CD4-positive, alpha-beta T cell treated with Interleukin-15 for 4 hours (primary cell): ENCODE data around the gene GPC3.

Experiments used
- DNase-seq: peaks from one replicate; pipeline ENCODE4 v3.0.0-alpha.2; 2020; ENCODE audit warnings: low spot score

Gene GPC3

DNA sequence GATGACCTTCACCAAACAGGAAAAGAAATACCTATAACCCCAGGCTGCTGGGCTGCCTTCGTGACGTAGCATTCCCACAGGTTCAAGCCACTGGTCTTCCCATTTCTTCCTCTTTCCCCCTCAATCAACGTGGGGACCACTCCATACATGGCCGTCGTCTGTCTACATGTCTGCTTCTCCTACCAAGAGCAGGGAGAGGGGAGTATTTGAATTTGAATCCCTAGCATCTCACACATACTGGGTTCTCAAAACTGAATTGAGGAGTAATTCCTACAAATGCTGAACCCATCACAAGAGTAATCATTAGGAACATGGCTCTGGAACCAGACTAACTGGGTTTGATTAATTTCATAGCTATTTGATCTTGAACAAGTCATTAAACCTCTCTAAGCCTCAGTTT, 17.3 kb downstream of the GPC3 start:
- no peak for DNase-seq

- no peak for DNase-seq
Observed at GRCh38 chrX:133966199-133966598, 19.2 kb downstream of the GPC3 start.

DNA sequence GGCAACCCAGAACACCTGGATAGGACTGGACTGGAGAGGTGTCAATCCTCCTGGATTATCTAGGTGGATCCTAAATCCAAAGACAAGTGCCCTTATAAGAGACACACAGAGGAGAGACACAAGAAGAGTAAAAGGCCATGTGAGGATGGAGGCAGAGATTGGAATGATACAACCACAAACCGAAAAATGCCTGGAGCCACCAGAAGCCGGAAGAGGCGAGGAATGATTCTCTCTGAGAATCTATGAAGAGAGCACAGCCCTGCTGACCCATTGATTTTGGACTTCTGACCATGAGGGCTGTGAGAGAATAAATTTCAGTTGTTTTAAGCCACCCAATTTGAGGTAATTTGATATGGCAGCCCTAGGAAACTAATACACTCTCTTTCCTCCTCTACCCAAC, 20.1 kb downstream of the GPC3 start:
- no peak for DNase-seq

GRCh38 chrX:133961046-133961445, 24.3 kb downstream of the GPC3 start:
- no peak for DNase-seq

GRCh38 chrX:133959972-133960371, 25.4 kb downstream of the GPC3 start:
- DNase-seq, result no peak

DNA sequence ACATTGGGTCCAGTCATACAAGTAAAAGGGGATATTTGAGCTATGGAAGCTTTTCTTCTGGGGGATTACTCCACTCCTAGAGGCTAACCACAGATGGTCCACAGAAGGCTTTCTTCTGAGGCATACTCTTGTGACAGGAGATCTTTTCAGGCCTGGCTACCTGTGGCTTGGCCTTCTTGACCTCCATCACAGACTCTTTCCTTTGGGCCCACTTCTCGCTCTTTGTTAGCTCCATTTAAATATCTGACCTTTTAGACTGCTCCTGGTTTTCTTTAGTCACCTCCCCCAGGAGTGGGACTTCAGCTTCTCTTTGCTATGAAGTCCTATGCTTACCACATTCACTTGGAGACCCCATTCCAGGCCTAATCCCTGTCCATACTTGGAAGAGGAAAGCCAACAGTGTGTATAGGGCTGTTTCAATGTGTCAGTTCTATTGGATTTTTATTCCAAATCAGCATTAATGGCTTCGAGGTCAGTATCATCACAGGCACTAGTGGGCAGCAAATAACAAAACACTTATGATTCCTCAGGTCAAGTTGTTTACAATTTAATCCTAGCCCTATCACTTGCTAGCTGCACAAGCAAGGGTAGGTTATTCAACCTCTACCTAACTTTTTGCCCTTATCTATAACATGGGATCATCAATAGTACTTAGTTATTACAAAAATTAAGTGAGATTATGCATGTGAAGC, 26.3 kb downstream of the GPC3 start:
- no peak for DNase-seq

- no peak for DNase-seq
Observed at GRCh38 chrX:133956570-133957340, 28.6 kb downstream of the GPC3 start.

GRCh38 chrX:133953785-133954355, 31.5 kb downstream of the GPC3 start:
- no peak for DNase-seq

DNA sequence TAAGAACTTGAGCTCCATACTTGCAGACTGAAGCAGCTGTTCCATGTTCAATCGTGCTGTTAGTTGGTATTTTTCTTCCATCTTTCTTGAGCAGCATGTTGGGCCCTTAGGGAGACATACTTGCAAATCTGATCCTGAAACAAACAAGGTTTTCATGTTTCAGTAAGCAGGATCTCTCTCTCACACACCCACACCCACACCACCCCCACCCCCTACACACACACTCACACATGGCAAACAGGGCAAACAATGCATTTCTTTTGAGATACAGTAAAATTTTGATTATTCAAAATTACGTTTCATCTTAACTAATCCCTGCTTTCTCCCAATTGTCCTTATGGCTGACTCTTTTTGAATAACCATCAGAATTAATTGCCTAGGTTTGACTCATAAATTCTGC, 32.3 kb downstream of the GPC3 start:
- DNase-seq, result no peak

DNA sequence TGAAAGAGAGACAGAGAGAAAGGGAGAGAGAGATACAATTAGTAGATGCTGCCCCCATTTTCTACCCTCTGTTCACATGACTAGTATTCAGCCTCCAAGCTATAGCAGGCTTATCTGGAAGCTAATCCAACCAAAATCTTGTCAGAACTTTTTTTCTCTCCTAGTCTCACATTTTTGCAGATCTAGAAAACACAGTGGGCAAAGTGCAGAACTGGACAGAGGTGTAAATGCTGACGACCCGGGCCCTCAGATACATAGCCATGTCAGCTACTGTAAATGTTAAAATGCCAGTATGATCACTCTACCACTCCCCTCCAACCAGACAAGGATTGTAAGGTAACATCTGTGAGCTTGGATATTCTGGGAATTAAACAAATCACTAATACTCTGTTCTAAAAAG, 34.3 kb downstream of the GPC3 start:
- DNase-seq, result no peak

GRCh38 chrX:133950214-133950613, 35.2 kb downstream of the GPC3 start:
- DNase-seq, result no peak

GRCh38 chrX:133948895-133949294, 36.5 kb downstream of the GPC3 start:
- no peak for DNase-seq

DNA sequence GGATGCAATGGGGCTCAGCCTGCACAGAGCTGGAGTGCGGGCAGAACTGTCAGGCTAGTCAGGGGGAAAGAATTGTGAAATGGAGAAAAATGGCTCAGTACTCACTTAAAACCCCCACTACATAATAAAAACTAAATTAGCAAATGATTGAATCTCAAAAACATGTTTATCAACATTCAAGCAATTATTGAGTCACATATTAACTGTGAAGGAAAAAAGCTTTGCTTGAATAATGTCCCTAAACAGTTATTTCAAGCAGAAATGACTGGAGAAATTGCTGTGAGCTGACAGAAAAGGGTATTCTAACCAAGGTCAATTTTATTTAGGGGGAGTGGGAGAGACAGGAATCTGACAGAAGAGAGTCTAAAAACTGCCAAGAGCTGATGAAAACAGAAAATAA, 37.4 kb downstream of the GPC3 start:
- no peak for DNase-seq

DNA sequence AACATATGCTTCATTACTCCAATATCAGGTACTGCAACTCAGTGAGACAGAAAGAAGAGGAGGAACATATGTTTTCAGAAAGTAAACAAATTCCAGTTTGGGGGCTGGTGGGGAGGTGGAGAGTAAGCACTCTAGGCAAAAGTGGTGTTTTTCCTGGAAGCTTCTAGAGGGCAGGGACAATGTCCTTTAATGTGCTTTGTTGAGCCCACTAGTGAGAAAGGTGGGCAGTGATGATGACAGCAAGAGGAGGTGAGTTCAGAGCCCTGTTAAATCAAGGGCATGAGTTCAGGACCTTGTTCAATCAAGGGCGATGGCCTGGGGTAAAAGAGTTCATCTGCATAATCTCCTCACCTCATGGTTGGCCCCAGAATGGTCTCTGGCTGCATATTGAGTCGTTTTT, 38.4 kb downstream of the GPC3 start:
- DNase-seq, result no peak

DNA sequence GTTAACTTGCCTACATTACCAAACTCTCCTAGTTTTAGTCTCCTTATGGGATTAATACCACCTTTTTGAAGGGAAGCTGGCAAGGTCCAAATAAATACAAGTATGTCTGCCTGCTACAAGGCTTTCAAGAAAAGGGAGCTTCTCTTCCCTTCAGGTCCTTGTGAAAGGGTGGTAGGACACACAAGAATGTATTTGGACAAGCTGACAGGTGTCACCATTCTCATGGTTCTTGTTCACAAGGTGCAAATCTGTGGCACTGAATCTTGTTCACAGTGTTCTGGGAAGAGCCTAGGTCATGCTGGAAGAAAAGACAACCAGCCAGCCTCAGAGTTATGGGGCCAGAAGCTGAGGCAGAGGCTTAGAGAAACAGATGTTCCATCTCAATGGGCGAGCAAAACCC, 41.9 kb downstream of the GPC3 start:
- no peak for DNase-seq

DNA sequence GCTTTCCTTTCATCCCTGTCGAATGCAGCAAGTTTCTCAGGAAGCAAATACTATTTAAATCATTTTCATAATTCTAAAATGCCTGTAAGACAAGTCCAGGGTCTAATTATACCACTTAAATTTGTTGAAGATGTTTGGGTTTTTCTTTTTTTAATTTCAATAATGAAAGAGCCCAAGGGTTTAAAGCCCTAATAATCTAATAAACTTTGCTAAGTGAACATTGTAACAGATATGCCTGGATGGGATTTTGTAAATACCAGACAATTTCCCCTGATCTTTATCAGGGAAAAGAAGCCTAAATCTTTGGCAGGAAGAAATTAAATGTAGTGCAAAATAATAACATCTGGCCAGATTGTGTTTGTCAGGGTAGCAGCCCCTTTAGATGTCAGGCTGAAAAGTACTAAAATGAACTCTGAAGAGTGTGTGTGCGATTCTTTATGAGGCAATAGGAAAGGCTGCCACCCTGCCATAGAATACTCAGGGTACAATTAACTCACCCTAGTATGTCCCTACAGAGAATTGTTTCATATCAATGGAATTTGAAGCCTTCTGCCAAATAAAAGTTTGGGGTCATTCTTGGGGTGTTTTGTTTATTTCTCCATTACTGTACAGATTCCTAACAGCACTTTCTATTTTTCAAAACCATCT, 45.6 kb downstream of the GPC3 start:
- no peak for DNase-seq

GRCh38 chrX:133938530-133938929, 46.9 kb downstream of the GPC3 start:
- no peak for DNase-seq

GRCh38 chrX:133937022-133937421, 48.4 kb downstream of the GPC3 start:
- DNase-seq, result no peak

GRCh38 chrX:133935076-133935475, 50.3 kb downstream of the GPC3 start:
- no peak for DNase-seq

- DNase-seq, result no peak
Observed at GRCh38 chrX:133933316-133933715, 52.1 kb downstream of the GPC3 start.

DNA sequence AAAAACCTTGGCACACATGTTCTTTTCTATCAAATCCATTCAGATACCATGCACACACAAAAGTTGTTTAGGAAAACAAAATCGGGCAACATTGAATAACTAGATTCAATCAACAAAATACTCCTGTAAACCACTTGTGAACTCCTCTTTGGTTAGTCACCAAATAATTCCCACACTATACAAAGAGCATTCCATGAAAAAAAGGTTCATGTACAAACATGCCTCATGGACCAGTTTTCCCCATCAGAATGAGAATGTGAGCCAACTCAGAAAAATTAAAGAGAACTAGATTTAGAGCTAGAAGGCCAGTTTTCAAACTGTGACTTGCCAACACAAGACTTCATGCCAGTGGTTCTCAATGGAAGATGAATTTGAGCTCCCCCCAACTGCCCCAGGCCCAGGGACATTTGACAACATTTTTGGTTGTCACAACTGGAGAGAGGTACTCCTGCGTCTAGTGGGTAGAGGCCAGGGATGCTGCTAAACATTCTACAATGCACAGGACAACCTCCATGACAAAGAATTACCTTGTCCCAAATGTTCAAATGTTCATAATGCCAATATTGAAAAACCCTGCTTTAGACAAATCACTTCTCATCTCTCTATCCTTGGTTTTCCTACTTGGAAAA, 55.4 kb downstream of the GPC3 start:
- no peak for DNase-seq

- DNase-seq, result no peak
Observed at GRCh38 chrX:133928365-133928764, 57.0 kb downstream of the GPC3 start.

DNA sequence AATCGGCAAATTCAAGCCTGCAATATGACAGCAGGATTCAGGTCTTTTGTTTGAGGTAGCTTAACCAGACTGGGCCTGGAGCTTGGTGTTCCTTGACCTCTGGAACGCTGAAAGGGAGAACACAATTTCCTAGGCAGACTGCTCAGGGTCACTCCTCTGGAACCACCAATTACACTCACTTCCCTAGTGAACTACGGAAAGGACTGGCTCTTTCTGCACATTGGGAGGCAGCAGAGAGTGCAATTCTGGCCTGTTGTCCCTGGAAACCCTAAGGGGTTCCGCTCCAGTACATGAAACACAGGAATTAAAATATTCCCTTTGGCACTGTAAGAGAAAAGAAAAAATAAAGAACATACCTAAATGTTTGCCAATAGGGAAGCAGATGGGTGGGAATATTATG, 58.6 kb downstream of the GPC3 start:
- DNase-seq, result no peak
